HPDE6-E6E7 (cell line): ENCODE data around the gene TEDC1.

Source experiments
- DNase-seq: peaks from one replicate; pipeline ENCODE4 v3.0.0; 2011; ENCODE audit warnings: missing footprints; ENCODE audit errors: extremely low spot score

The TEDC1 gene

DNA sequence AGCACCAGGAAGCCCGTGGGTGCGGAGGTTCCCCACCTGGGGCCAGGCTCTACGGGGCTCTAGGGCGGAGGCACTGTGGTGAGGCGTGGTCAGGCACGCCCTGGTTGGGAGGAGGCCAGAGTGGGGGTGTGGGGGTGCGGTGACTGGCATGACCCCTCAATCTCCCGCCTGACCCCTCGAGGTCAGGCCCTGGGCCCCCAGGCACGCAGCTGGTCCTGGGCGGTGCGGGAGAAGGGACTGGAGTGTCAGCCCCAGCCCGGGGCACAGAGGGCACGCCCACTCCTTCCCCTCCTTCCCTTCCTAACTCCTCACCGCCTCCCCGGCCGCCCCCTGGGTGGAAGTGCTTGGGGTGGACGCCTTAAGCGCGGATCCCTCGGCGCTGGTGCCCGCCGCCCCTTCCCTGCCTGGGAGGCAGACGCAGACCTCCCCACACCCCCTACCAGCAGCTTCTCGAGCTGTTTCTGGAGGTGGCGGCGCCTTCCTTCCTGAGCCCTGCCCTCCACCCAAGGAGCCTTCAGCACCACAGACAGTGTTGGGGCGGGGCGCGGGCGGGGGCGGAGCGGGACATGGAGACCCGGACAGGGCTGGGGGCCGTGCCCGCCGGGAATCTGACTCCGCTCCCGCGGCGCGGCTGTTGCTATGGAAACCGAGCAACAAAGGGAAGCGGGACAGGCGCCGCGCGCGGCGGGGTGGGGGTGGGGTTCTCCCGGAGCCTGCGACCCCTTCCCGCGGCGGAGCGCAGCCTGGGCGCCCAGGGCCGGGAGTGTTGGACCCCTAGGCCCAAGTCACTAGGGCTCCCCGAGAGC, 17.2 kb upstream of the TEDC1 start:
- peak; percentile 91 for DNase-seq

DNA sequence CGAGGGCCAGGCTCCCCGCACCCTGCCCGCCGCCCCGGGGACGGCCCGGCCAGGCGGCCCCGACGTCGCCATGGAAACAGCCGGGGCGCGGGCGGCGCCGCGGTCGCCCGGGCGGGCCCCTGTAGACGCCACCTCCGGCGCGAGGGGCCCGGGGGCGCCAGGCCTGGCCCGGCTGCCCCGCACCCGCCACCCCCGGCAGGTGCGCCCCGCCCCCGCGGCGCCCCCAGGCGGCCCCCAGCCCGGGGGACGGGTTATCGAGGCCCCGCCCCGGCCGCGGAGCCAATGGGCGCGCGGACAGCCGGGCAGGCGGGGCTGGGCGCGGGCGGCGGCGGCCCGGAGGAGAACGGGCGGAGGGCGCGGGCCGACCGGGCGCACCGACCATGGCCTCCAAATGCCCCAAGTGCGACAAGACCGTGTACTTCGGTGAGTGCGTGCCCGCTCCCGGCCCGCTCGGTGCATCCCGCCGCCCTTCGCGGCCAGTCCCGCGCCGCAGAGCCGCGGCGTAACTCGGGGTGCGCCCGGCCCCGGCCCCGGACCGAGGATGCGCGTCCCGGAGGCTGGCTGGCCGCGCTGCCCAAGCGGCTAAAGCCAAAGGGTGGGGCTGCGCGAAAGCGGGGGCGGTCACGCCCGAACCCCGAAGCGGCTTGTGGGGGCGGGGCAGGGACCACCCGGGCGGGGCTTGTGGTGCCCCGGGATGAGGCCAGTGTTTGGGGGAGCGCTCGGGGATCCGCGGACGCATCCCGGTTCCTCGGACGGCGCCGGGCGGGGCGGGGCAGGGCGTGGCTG, 16.4 kb upstream of the TEDC1 start, which contains the start of gene CRIP2:
Gene CRIP2, plus strand, starts transcription at position 339 of the 786 bp plus-strand sequence. Its CDS starts 42 bp downstream, at position 381.
- peak; percentile 72 for DNase-seq

DNA sequence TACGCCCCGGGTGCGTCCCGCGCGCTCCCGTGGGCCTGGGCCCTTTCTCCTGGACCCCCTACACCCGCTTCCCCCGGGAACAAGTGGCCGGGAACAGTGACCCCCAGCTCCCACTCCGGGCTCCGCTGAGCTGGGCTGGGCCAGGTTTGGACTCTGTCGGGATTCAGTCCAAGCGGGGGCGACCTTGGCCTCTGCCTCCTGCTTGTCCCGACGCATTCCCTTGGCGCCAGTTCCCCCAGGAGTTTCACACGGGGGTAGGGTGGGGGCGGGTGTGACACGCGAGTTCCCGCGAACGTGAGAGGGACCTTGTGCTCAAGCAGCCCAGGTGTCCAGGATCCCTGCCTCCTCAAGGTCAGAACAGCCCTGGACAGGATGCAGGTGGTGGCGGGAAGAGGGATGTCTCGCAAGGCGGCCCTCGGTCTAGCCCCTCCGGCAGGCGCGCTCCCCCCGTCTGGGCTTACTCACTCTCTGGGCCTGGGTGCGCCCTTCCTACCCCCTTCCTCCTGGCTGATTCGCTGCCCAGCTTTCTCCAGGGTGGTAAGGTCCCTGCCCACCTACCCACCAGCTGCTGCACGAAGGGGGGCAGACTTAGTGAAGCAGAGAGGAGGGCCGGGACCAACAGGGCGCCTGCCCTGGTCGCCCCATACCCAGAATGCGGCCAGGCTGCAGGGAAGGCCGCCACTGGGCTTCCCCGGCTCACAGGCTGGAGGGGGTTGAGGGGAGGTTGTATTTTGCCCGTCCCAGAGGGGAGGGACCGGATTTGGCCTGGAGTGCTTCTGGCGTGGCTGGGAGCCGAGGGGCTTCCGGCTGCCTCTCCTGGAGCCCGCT, 15.6 kb upstream of the TEDC1 start:
- no peak for DNase-seq

DNA sequence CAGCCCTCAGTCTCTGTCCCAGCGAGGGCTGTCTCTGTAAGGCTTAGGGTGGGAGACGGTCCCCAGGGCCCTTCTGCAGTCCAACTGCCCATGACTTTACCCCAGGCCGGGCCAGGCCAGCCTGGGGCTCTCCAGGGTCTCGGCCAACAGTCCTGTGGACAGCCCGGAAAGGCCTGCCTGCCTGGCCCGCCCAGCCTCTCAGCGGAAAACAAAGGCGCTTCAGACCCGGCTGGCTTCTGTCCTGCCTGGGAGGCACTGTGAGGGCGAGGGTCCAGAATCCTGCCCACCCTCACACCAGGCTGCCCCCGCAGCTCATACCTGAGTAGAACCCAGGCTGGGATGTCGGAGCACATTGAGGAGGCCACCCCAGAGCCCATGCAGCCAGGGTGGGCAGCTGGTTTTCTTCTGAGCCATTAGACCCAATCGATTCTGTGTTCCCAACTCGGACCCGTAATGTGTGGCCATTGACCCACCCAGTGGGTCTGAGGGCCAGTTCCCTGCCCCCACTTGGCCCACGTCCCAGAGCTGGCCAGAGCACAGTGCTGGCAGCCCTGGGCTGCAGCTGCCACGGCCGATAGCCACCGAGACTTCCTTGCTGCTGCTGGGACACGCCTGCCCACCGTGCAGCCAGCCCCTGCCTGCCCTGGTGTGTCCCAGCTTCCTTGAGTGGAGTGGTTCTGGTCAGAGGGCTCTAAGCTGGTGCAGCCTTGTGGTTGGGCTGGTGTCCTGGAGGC, 14.8 kb upstream of the TEDC1 start:
- no peak for DNase-seq

DNA sequence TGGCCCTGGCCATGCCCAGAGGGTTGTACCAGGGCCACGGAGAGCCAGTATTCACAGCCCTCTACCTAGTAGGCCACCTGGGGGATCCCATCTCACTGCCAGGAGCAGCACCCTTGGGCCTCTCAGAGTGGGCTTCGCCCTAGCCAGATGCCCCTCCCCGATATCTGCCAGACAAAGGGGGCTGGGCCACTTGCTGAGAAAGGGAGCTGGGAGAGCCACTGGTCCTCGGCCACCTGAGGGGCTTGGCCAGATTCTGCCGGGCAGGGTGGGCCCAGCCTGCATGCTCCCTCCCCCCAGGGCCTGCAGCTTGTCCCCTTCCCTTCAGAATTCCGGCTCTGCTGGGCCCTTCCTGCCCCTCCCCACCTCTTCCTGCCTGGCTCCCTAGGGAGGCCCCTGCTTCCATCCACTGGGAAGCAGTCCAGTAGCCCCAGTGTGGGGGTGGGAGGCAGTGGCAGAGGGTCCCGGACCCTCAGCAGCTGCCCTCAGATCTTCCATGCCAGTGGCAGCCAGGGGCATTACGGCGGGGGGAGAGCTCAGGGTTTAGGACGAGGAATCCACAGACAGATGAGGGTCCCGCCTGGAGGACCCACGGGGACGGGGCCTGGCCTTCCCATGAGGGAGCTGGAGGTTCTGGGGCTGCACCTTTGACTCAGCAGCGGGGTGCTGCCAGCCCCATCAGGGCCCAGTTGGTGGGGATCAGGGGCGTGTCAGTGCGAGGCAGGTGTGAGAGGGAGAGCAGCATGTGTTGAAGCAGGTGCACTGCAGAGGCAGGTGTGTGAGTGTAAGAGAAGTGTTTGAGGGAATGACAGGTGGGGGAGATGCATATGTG, 14.0 kb upstream of the TEDC1 start:
- DNase-seq, result no peak

DNA sequence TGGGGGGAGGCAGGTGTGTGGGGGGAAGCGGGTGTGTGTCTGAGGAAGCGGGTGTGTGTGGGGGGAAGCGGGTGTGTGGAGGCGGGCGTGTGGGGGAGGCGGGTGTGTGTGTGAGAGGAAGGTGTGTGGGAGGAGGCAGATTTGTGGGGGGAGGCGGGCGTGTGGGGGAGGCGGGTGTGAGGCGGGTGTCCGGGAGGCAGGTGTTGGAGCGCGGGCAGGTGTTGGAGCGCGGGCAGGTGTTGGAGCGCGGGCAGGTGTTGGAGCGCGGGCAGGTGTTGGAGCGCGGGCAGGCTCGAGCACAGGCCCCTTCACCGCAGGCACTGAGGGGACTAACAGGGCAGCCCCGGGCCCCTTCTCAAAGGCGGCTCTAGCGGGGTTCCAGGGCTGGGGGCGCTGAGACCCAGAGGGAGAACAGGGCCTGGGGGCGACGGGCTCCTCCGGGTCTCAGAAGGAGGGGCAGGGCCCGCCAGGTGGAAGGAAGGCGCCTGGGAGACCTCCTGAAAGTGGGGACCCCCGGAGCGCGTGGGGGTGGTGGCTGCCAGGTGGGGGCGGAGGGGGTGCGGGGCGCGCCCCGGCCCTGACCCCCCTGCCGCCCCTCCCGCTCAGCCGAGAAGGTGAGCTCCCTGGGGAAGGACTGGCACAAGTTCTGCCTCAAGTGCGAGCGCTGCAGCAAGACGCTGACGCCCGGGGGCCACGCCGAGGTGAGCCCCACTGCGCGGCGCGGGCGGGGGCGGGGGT, 13.2 kb upstream of the TEDC1 start:
- DNase-seq, result no peak

DNA sequence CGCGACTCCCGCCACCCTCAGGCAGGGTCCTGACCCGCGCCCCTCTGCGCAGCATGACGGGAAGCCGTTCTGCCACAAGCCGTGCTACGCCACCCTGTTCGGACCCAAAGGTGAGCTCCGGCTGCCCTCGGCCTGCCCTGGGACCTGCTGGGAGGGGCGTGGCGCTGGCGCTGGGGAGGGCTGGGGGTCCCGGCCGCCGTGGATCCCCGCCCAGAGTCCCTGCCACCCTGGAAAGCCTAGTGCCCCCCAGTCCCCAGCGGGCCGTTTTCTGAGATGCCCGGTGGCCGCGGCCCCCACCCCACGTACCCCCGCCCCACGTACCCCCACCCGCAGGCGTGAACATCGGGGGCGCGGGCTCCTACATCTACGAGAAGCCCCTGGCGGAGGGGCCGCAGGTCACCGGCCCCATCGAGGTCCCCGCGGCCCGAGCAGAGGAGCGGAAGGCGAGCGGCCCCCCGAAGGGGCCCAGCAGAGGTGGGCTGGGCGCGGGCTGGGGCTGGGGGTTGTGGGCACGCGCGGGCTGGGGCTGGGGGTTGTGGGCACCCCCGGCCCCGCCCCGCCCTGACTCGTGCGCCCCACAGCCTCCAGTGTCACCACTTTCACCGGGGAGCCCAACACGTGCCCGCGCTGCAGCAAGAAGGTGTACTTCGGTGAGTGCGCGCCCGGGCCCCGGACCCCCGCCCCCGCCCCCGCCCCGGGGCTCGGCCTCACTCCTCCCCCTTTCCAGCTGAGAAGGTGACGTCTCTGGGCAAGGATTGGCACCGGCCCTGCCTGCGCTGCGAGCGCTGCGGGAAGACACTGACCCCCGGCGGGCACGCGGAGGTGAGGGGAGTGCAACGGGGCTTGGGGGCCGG, 12.4 kb upstream of the TEDC1 start:
- DNase-seq, result no peak

DNA sequence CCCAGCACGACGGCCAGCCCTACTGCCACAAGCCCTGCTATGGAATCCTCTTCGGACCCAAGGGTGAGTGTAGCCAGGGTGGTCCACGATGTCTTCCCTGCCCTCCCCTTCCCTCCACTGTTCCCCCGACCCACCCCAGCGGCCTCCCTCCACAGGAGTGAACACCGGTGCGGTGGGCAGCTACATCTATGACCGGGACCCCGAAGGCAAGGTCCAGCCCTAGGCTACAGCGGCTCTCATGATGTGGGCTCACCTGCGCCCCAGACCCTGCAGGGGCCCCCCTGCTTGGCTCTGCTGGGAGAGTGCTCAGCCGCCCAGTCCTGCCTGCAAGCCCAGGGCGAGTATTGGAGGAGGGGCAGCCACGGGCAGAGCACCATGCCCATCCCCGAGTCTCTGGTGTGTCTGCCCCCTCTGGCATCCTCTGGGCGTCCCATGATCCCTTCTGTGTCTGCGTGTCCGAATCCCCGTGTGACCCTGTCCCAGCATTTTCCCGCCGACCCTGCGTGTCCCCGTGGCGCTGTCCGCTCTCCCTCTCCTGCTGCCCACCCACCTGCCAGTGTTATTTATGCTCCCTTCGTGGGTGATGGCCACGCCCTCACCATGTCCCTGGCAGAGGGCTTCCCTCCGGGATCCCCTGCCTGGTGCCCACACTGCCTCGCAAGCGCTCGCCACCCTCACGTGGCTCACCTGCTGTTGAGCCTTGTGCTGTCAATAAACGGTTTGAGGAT, 11.5 kb upstream of the TEDC1 start:
- DNase-seq, result no peak

DNA sequence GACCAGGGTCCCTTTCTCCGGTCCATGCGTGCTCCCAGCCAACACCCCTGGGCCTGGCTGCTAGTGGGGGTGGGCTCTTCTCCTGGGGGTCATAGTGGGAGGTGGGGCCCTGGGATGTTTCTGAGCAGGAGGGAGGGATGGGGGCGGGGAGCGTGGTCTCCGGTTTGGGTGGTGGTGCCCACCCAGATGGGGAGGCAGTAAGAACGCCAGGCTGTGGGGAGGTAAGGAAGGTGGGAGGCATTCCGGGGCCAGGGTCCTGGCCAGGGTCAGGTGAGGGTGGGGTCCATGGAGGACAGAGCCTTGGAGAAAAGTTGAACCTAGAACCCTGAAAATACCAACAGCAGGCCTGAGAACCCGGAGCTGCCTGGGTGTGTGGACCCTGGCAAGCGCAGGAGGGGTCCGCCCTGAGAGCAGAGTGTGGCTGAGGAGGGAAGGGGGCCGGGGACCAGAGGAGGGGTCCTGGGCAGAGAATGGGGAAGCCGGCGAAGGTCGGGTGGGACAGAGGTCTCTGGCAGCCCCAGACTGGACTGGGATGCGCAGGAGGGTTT, 10.8 kb upstream of the TEDC1 start:
- no peak for DNase-seq

DNA sequence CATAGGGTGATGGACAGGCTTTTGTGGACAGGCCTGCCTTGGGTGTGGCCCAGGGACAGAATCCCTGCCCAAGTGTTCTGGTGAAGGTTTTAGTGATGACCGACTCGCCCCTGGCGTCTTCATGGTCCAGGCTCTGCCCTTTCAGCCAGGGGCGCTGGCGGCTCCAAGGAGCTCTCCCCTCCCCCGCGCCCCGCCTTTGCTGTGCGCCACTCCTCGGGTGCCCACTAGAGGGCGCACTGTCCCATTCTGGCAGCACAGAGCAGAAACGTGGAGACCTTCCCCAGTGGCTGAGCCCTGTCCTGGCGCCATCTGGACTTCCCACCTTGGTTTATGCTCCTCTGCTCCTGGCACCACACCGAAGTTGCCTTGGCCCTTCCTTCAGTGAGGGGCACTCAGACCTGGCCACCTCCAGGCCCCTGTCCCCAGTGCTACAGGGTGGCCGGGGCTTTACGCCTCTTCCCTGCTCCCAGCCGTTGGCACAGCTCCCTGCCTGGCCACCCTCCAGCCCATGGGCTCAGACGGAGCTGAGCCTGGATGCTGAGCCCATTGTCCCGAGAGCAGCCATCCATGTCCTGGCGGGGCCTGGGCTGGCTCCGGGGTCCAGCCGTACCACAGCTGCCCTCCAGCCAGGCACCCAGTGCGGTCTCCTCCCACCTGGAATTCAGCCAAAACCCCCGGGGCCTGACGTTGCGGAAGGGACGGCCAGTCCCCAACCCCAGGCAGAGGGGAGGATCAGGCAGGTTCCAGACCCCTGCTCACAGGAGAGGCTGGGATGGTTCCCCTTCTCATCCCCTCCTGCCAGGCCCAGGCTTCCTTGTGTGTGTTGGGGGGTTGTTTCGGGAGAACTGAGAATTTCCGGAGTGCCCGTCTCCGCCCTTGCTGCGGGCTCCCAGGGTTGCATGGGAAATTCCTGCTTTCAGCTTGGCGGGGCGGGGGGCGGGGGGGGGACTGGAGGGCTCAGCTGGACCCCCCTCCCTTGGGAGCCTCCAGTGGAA, 9.9 kb upstream of the TEDC1 start:
- peak; percentile 82 for DNase-seq

DNA sequence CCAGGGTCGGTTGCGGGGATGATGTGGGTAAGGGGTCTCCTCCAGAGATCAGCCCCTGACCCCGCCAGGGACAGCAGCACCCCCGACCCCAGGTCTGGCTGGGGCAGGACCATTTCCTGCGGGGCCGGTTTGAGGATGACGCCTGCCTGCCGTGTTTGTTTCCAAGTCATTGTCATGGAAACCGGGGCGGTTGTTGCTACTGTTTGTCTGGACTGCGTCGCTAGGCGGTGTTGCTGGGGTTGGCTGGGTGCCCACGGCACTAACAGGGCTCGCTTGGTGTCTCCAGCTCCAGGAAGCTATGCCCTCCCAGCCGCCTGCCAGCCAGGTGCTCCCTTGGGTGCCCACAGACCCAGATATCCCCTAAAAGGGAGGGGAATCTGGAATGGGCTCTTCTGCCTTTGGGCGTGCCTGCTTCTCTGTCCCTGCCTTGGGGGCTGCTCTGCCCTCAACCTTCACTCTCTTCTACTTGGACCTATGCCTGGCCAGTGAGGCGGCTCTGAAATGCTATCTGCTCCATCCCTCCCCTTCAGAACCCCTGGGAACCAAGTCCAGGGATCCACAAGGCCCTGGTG, 9.1 kb upstream of the TEDC1 start:
- peak; percentile 96 for DNase-seq

DNA sequence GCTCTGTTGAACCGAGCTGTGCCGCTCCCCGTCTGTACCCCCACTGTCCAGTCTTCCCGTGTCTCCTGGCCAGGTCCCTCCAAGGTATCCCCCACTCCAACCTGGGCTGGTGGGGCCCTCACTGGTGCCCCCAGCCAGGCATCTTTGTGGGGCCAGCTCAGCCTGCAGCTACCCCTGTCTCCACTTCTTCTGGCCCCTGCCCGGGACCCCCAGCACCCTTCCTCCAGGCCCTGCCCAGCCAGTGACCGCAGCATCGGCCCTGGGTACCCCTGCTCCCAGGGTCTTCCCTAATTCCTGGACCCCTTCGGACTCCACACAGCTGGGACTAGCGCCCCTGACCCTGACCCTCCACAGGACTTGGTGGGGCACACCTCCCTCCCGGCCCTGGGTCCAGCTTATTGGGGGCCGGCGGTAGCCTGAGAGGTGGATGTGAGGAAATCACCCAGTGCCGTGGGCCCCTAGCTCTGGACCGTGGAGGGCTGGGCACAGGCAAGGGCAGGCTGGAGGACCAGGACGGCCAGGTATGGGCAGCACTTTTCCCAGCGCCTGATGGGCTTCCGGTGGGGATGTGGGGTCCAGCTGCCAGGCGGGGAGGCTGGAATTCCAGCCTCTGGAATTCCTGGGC, 8.4 kb upstream of the TEDC1 start:
- DNase-seq, result no peak

DNA sequence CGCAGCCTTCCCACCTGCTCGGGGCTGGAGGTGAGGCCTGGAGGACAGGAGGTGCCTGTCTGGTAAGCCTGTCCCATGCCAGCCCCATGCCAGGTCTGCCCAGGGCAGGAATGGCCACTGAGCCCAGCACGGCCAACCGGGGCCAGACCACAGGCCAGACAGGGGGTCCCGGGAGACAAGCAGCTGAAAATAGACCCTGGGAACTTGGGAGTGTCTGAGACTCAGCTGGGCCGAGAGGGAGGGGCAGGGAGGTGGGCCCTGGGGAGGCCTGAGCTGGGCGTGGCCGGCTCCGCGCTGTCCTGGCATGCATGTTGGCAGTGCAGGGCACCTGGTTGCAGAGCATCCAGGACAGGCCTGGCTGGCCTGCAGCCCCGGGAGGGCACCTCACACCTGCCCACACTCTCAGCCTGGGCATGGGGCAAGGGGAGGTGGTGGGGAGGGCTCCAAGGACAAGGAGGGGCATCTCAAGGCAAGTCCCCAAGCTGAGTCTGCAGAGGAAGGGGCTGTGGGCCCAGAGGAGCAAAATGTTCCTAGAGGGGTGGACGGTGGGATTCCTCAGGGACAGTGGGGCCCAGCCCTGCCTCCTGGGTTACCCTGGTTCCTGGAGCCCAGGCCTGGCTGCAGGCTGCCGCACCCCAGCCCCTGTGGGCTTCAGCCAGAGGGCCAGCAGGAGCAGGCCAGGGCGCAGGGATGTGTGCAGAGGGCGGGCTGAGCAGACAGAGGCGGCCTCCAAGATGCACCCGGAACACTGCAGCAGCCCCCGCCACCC, 7.6 kb upstream of the TEDC1 start:
- DNase-seq, result no peak

DNA sequence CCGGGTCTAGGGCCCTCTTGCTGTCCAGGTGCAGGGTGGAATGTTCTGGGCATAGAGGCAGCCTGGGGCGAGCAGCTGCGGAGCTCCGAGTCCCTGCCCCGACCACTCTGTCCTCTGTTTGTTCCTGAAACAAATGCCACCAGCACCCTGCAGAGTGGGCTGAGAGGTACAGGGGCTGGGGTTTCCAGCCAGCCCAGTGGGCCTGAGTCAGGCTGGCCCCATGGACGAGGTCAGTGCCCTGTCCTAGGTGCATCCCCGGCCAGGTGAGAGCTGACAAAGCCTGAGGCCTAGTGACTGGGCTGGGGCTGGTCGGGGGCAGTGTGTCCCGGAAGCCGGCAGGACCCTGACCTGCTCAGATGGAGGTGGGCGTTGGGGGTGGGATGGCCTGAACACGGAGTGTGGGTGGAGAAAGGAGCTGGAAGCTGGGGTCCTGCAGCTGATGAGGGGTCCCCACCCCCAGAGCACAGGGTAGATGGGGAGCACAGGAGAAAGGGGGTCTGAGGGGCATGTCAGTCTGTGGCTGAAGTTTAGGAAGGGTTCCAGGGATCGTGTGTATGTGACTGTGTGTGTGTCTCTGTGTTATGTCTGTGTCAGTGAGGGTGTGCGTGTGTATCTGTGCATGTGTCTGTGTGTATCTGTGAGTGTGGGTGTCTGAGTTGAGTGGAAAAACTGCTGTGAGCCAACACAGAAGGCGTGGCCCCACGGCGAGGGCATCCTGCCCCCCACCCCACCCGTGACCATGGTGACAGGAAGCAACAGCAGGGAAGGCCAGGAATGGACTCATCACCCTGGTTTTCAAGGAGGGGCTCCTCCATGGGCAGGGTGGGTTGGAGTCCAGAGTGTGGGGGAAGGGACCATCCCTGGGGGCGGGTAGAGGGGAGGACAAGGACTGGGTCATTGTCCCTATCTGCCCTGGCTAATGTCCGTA, 6.7 kb upstream of the TEDC1 start:
- DNase-seq, result no peak
